ENCODE measurements around the gene VWCE.

DNA sequence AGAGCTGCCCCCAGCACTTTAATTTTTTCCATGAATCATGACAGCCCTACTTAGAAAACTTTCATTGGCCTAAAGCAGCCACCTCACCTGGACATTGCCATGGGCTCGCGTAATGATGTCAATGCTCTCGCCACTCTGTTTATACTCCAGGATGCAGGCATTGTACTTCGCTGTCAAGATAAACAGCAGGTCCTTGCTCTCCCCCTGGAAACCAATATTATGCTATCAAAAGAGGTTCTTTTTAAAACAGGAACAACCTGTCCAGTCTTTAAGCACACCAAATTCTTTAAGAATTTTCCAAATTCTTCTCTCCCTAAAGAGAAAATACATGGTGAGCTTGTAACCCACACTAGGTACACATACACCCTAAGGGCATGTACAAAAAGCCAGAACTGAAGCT lies 34.8 kb upstream of the VWCE start:
- no peak for TF ChIP-seq POLR2A (IDR thresholded peaks at IDR 0.05; ENCODE audit: low read depth, low read length)
- TF ChIP-seq SPI1 (IDR thresholded peaks at IDR 0.05; ENCODE audit: low read depth, low read length) = no peak
